Measurements from ENCODE around the gene ITIH5.

ITIH5 gene

GRCh38 chr10:7577579-7577978, 89.2 kb downstream of the ITIH5 start:
- DNase-seq = no peak

GRCh38 chr10:7577176-7577575, 89.6 kb downstream of the ITIH5 start:
- DNase-seq = no peak

- DNase-seq = no peak
These were observed 90.4 kb downstream of the ITIH5 start for GRCh38 chr10:7576340-7576739.

- no peak for DNase-seq
These were observed 94.4 kb downstream of the ITIH5 start for GRCh38 chr10:7572391-7572790.

GRCh38 chr10:7571981-7572380, 94.8 kb downstream of the ITIH5 start:
- no peak for DNase-seq

GRCh38 chr10:7567911-7568620, 98.7 kb downstream of the ITIH5 start:
- DNase-seq = no peak

- DNase-seq = no peak
These were observed 99.9 kb downstream of the ITIH5 start for GRCh38 chr10:7566891-7567290.

GRCh38 chr10:7565871-7566270, 100.9 kb downstream of the ITIH5 start:
- no peak for DNase-seq

GRCh38 chr10:7563770-7564169, 103.0 kb downstream of the ITIH5 start:
- no peak for DNase-seq

- DNase-seq = peak; percentile 69
These were observed 103.4 kb downstream of the ITIH5 start for GRCh38 chr10:7563368-7563767.

GRCh38 chr10:7561985-7562384, 104.8 kb downstream of the ITIH5 start:
- DNase-seq = no peak

- DNase-seq = no peak
These were observed 105.4 kb downstream of the ITIH5 start for GRCh38 chr10:7561216-7561893.

GRCh38 chr10:7560519-7560918, 106.2 kb downstream of the ITIH5 start:
- DNase-seq = no peak

- no peak for DNase-seq
These were observed 107.4 kb downstream of the ITIH5 start for GRCh38 chr10:7559386-7559785.

GRCh38 chr10:7558036-7558435, 108.7 kb downstream of the ITIH5 start:
- DNase-seq = no peak

- no peak for DNase-seq
These were observed 113.2 kb downstream of the ITIH5 start for GRCh38 chr10:7553531-7553930.

GRCh38 chr10:7551950-7552716, 114.6 kb downstream of the ITIH5 start:
- DNase-seq = no peak

- no peak for DNase-seq
These were observed 115.5 kb downstream of the ITIH5 start for GRCh38 chr10:7551289-7551688.

- DNase-seq = no peak
These were observed 116.8 kb downstream of the ITIH5 start for GRCh38 chr10:7550013-7550412.

- DNase-seq = no peak
These were observed 118.9 kb downstream of the ITIH5 start for GRCh38 chr10:7547829-7548228.

GRCh38 chr10:7547206-7547605, 119.6 kb downstream of the ITIH5 start:
- no peak for DNase-seq

GRCh38 chr10:7546385-7546967, 120.3 kb downstream of the ITIH5 start:
- DNase-seq = no peak

- DNase-seq = no peak
These were observed 121.0 kb downstream of the ITIH5 start for GRCh38 chr10:7545792-7546191.

GRCh38 chr10:7545261-7545660, 121.5 kb downstream of the ITIH5 start:
- DNase-seq = no peak
